ENCODE data around the gene ENKD1. TPM values are rescaled to one million over a fixed set of nuclear protein-coding genes. Genes with fewer than 3 reads are reported as not detected.

The ENKD1 gene
- total RNA-seq, 4 donors from 2014 or later, result 10.6 to 26.3 (median 13.4) TPM

DNA sequence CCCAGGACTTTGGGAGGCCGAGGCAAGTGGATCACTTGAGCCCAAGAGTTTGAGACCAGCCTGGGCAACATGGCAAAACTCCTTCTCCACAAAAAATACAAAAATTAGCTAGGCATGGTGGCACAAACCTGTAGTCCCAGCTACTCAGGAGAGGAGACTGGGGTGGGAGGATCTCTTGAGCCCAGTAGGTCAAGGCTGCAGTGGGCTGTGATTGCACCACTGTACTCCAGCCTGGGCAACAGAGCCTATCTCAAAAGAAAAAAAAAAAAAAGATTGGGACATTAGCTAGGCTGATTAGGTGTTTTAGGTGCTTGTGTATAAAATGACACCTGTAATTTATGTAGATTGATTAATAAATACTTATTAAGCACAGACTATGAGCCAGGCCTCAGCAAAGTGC is 42.5 kb upstream of the ENKD1 start:
- no peaks in the 10 kb centered on the region for H3K9me3 ChIP-seq
- no peak overlapping the region for H3K27ac ChIP-seq
- peaks cover 0 to 4% (median 0%) of the 10 kb centered on the region in 4 donors for H3K4me1 ChIP-seq
- H3K36me3 ChIP-seq, result no peaks in the 10 kb centered on the region
- H3K27me3 ChIP-seq, result no peaks in the 10 kb centered on the region
- TF ChIP-seq, protein P1, sequence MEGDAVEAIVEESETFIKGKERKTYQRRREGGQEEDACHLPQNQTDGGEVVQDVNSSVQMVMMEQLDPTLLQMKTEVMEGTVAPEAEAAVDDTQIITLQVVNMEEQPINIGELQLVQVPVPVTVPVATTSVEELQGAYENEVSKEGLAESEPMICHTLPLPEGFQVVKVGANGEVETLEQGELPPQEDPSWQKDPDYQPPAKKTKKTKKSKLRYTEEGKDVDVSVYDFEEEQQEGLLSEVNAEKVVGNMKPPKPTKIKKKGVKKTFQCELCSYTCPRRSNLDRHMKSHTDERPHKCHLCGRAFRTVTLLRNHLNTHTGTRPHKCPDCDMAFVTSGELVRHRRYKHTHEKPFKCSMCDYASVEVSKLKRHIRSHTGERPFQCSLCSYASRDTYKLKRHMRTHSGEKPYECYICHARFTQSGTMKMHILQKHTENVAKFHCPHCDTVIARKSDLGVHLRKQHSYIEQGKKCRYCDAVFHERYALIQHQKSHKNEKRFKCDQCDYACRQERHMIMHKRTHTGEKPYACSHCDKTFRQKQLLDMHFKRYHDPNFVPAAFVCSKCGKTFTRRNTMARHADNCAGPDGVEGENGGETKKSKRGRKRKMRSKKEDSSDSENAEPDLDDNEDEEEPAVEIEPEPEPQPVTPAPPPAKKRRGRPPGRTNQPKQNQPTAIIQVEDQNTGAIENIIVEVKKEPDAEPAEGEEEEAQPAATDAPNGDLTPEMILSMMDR (IDR thresholded peaks at IDR 0.05), result no peak
- TF ChIP-seq POLR2A (IDR thresholded peaks at IDR 0.05), result no peak
- H3K4me3 ChIP-seq, result no peak overlapping the region
- no peak for DNase-seq

DNA sequence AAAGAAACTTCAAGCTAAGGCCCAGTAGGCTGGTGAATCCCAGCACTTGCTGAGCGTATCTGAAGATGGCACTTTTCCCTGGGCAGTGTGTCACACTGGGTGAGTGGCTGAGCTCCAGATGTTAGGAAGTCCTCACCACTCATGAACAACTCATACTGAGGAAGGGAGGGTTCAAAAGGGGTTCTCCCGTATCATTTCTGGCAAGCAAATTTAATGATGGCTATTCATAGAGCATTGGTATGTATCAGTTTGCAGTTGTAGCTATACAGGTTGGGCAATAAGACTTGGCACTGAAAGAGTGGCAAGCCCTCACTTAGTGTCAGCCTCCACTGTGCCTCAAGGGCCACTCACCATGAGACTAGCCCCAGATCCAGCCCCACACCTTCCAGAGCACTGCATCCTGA is 41.8 kb upstream of the ENKD1 start:
- Histone ChIP-seq H3K4me3 (no peak overlapping the region), H3K27me3 (no peaks in the 10 kb centered on the region), H3K36me3 (no peaks in the 10 kb centered on the region), H3K4me1 (peaks cover 0 to 2% (median 0%) of the 10 kb centered on the region in 4 donors), H3K9me3 (no peaks in the 10 kb centered on the region), H3K27ac (no peak overlapping the region)
- DNase-seq, result no peak
- TF ChIP-seq, protein P1 (IDR thresholded peaks at IDR 0.05), result no peak
- no peak for TF ChIP-seq POLR2A (IDR thresholded peaks at IDR 0.05)

GRCh38 chr16:67707790-67708189 is 41.2 kb upstream of the ENKD1 start:
- Histone ChIP-seq H3K4me3 (no peak overlapping the region), H3K36me3 (no peaks in the 10 kb centered on the region), H3K27me3 (no peaks in the 10 kb centered on the region), H3K4me1 (no peaks in the 10 kb centered on the region), H3K9me3 (no peaks in the 10 kb centered on the region), H3K27ac (no peak overlapping the region)
- DNase-seq, result no peak
- no peak for TF ChIP-seq POLR2A (IDR thresholded peaks at IDR 0.05)
- TF ChIP-seq, protein P1 (IDR thresholded peaks at IDR 0.05), result no peak

- Histone ChIP-seq H3K27me3 (no peaks in the 10 kb centered on the region), H3K27ac (no peak overlapping the region), H3K36me3 (no peaks in the 10 kb centered on the region), H3K4me1 (no peaks in the 10 kb centered on the region), H3K4me3 (no peak overlapping the region), H3K9me3 (no peaks in the 10 kb centered on the region)
- TF ChIP-seq POLR2A (IDR thresholded peaks at IDR 0.05), result no peak
- TF ChIP-seq, protein P1 (IDR thresholded peaks at IDR 0.05), result no peak
- DNase-seq, result no peak
These were observed 40.7 kb upstream of the ENKD1 start for GRCh38 chr16:67707210-67707609.

DNA sequence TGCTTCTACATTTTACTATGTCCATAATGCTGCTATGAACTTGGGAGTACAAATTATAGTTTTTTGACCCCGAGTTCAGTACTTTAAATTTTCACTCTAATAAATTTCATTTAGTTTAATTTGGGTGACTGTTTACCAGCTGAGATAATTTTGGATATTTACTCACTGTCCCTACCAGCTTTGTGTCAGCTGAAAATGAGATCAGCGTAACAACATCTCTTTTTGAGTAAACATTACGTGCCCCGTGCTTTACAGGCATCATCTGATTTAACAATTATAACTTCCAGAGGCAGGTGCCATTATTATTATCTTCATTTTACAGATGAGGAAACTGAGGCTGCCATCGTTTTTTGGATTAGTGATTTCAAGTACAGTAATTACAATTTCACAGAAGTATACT is 37.6 kb upstream of the ENKD1 start:
- Histone ChIP-seq H3K27ac (no peak overlapping the region), H3K4me3 (no peak overlapping the region), H3K9me3 (no peaks in the 10 kb centered on the region), H3K27me3 (no peaks in the 10 kb centered on the region), H3K36me3 (no peaks in the 10 kb centered on the region), H3K4me1 (no peaks in the 10 kb centered on the region)
- no peak for TF ChIP-seq POLR2A (IDR thresholded peaks at IDR 0.05)
- TF ChIP-seq, protein P1 (IDR thresholded peaks at IDR 0.05), result no peak
- DNase-seq, result no peak

- TF ChIP-seq POLR2A (IDR thresholded peaks at IDR 0.05), result no peak
- TF ChIP-seq, protein P1 (IDR thresholded peaks at IDR 0.05), result no peak
- DNase-seq, result no peak
- no peaks in the 10 kb centered on the region for H3K36me3 ChIP-seq
- H3K4me1 ChIP-seq, result peaks cover 0 to under 1% (median 0%) of the 10 kb centered on the region in 4 donors
- H3K4me3 ChIP-seq, result no peak overlapping the region
- no peaks in the 10 kb centered on the region for H3K27me3 ChIP-seq
- H3K9me3 ChIP-seq, result no peaks in the 10 kb centered on the region
- no peak overlapping the region for H3K27ac ChIP-seq
These were observed 37.1 kb upstream of the ENKD1 start for GRCh38 chr16:67703626-67704025.

All from Peyer's patch (tissue), 4 donors.